Measurements from ENCODE around the gene HPS4. TPM values are rescaled to one million over a fixed set of nuclear protein-coding genes. Genes with fewer than 3 reads are reported as not detected.
A peak's percentile ranks its signal among the peaks of the same experiment; 100 is the strongest.

Gene HPS4
- total and polyA plus RNA-seq, 2 of the 8 experiments (the other 6 are each of a cell fraction or from before 2014, with no cell fraction given): 28.0 to 35.2 TPM

- ChIA-PET POLR2A (ENCODE audit: partially characterized antibody) (interaction anchor here (0.6 to 3.3 kb wide), 22 partner anchors 8 to 182 kb away, joined by 3 to 27 read pairs (median 5); partner anchors contain the start of gene TFIP11), CTCF (ENCODE audit: partially characterized antibody) (interaction anchor here (1.1 to 2.8 kb wide), 4 partner anchors 22 to 183 kb away, joined by 3 to 18 read pairs (median 4); no protein-coding TSS in a partner anchor)
- Histone ChIP-seq H2BK15ac (ENCODE audit: low read length) (no peak overlapping the region), H3K14ac (ENCODE audit: insufficient read length) (no peak overlapping the region), H3K9me3 (ENCODE audit: insufficient read depth in 2 of 2, low read depth in 1 of 2, low read length in 1 of 2) (no peaks in the 10 kb centered on the region), H3K4ac (replicated peaks; ENCODE audit: insufficient read length, low read depth, low read length) (no peak overlapping the region), H2BK20ac (ENCODE audit: low read length) (no peak overlapping the region), H3K23me2 (ENCODE audit: low read depth, low read length) (peaks cover 11% of the 10 kb centered on the region), H3K4me2 (ENCODE audit: insufficient read depth in 1 of 2, low read depth in 2 of 2, low read length in 2 of 2) (peak overlapping the region; percentile 87 to 96), H2BK5ac (ENCODE audit: low read depth, low read length) (peak overlapping the region; percentile 41), H3K23ac (ENCODE audit: insufficient read length) (no peak overlapping the region), H3K4me3 (ENCODE audit: extremely low read depth in 1 of 4, insufficient read depth in 2 of 4, low read depth in 3 of 4, low read length in 4 of 4) (peak overlapping the region; percentile 77 to 99 (median 90)), H3K4me1 (replicated peaks in 1 of 4; ENCODE audit: control insufficient read depth in 3 of 4, insufficient read depth in 4 of 4, low read length in 3 of 4) (peaks cover 0 to 14% (median 6%) of the 10 kb centered on the region in 4 experiments; a peak in 5 of 7 replicates), H4K91ac (replicated peaks; ENCODE audit: insufficient read length, low read length) (peak overlapping the region; percentile 71), H4K8ac (ENCODE audit: extremely low read depth, insufficient read depth, low read length) (peak overlapping the region; percentile 99), H4K20me1 (replicated peaks in 1 of 2; ENCODE audit: control insufficient read depth in 1 of 2, insufficient read depth in 2 of 2, low read length in 2 of 2) (peaks cover 0 to 2% of the 10 kb centered on the region in 2 experiments), H2AK5ac (ENCODE audit: low read depth, low read length) (no peak overlapping the region), H3K36me3 (ENCODE audit: control insufficient read depth in 2 of 4, insufficient read depth in 4 of 4, low read length in 3 of 4) (peaks cover 2 to 8% (median 4%) of the 10 kb centered on the region in 4 experiments; a peak in 6 of 8 replicates), H3K27me3 (replicated peaks in 1 of 4; ENCODE audit: control insufficient read depth in 3 of 4, extremely low read depth in 1 of 4, insufficient read depth in 3 of 4, low read length in 3 of 4) (no peaks in the 10 kb centered on the region; a peak in 1 of 7 replicates), H2AFZ (ENCODE audit: low read length) (no peak overlapping the region; the same call in 1 of the 2 replicates), H3K79me1 (ENCODE audit: low read depth, low read length) (peaks cover 6% of the 10 kb centered on the region; the same call in 1 of the 2 replicates), H3K79me2 (ENCODE audit: control insufficient read depth in 1 of 2, insufficient read depth in 2 of 2, low read length in 2 of 2) (peaks cover 12 to 62% of the 10 kb centered on the region in 2 experiments), H2BK12ac (ENCODE audit: low read depth, low read length) (no peak overlapping the region), H4K5ac (ENCODE audit: insufficient read length, low read depth, low read length) (peak overlapping the region; percentile 45), H2BK120ac (replicated peaks; ENCODE audit: low read depth, low read length) (no peak overlapping the region), H3K9ac (replicated peaks in 1 of 4; ENCODE audit: extremely low read depth in 1 of 4, low read depth in 3 of 4, low read length in 3 of 4) (peak overlapping the region; percentile 82 to 90 (median 87)), H3K56ac (replicated peaks; ENCODE audit: insufficient read length, low read depth, low read length) (peak overlapping the region; percentile 78), H3K18ac (ENCODE audit: extremely low read depth, low read length) (0 out of 2 replicates have a peak overlapping the region, but pooled peaks have one; percentile 13), H3K27ac (ENCODE audit: low read depth, low read length) (peak overlapping the region; percentile 76)
- DNase-seq (ENCODE audit: low read depth in 1 of 2, low spot score in 2 of 2) (no peak), FAIRE-seq (no peak)
- 15% methylated on average over 7 of the region's 7 CpGs; no CpG with 5 or more reads in 1 of the 2 experiments for WGBS, 2 experiments (ENCODE audit: extremely low coverage in 1 of 2, insufficient coverage in 1 of 2, insufficient read length in 1 of 2, insufficient replicate concordance in 2 of 2, low coverage in 1 of 2, low lambda C conversion rate in 2 of 2, missing lambda C conversion rate in 1 of 2)
- TF ChIP-seq POLR2A (IDR thresholded peaks at IDR 0.05; ENCODE audit: control extremely low read depth in 1 of 2, low read depth in 2 of 2, low read length in 2 of 2) (no peak), BRCA1 (IDR thresholded peaks at IDR 0.05; ENCODE audit: low read depth, low read length) (no peak), YY1 (IDR thresholded peaks at IDR 0.05; ENCODE audit: low read depth, low read length) (no peak), RBBP5 (IDR thresholded peaks at IDR 0.05; ENCODE audit: borderline replicate concordance, low read depth, low read length) (no peak), TAF1 (IDR thresholded peaks at IDR 0.05; ENCODE audit: low read depth, low read length) (no peak), SP4 (IDR thresholded peaks at IDR 0.05; ENCODE audit: low read length) (no peak), HDAC6 (IDR thresholded peaks at IDR 0.05; ENCODE audit: low read depth, low read length) (no peak), E2F6 (IDR thresholded peaks at IDR 0.05) (no peak), ZNF274 (IDR thresholded peaks at IDR 0.05; ENCODE audit: borderline replicate concordance, extremely low read depth, low read length) (no peak), CREB1 (IDR thresholded peaks at IDR 0.05) (no peak), CBX5 (IDR thresholded peaks at IDR 0.05; ENCODE audit: low read depth, low read length) (no peak), POU5F1 (IDR thresholded peaks at IDR 0.05; ENCODE audit: low read depth, low read length) (no peak), GTF2F1 (IDR thresholded peaks at IDR 0.05; ENCODE audit: borderline replicate concordance, low read depth, low read length) (no peak), CHD1 (IDR thresholded peaks at IDR 0.05; ENCODE audit: low read depth, low read length) (no peak)
These were observed 542 bp downstream of the HPS4 start for GRCh38 chr22:26483043-26483438.

Data from H1 (cell line).